ENCODE results near the gene CHMP4B. TPM values are rescaled to one million over a fixed set of nuclear protein-coding genes. Genes with fewer than 3 reads are reported as not detected.

Gene CHMP4B
- total and polyA plus RNA-seq, 2 donors (not counting 1 experiment from before 2014, with no cell fraction given): 62.3 to 83.9 TPM

GRCh38 chr20:33788351-33789049, 22.6 kb upstream of the CHMP4B start:
- 97% methylated on average over 11 of the region's 12 CpGs for WGBS (ENCODE audit: insufficient coverage)

More at GRCh38 chr20:33788351-33789049, 22.6 kb upstream of the CHMP4B start:
- no peak for TF ChIP-seq CTCF (IDR thresholded peaks at IDR 0.05)
- TF ChIP-seq EZH2 (IDR thresholded peaks at IDR 0.05; ENCODE audit: borderline replicate concordance, insufficient read depth, low read depth, low read length, poor library complexity, severe bottlenecking): no peak
- no peak overlapping the region for H2AFZ ChIP-seq (ENCODE audit: insufficient read depth, low read depth, low read length, poor library complexity, severe bottlenecking)
- H3K4me1 ChIP-seq (ENCODE audit: control insufficient read depth in 2 of 2, insufficient read depth in 2 of 2, low read length in 2 of 2): peaks cover 34 to 44% of the 10 kb centered on the region in 2 donors
- DNase-seq (no peak), ATAC-seq (ENCODE audit: low read depth) (no peak)
- CTCF ChIA-PET: interaction anchor here (0.8 to 2.3 kb wide), 2 partner anchors 9 to 341 kb away, joined by 3 to 8 read pairs; no protein-coding TSS in a partner anchor
- peaks cover 0 to 3% of the 10 kb centered on the region in 2 experiments for H3K36me3 ChIP-seq (replicated peaks in 1 of 2; ENCODE audit: control extremely low read depth in 1 of 2, control insufficient read depth in 1 of 2, extremely low read depth in 1 of 2, insufficient read depth in 2 of 2, low read length in 1 of 2)
- no peak overlapping the region for H3K4me3 ChIP-seq (ENCODE audit: control extremely low read depth in 1 of 5, extremely low read depth in 1 of 5, insufficient read depth in 1 of 5, low read depth in 2 of 5, low read length in 4 of 5)
- H3K27me3 Mint-ChIP-seq: no peaks in the 10 kb centered on the region
- H3K27me3 ChIP-seq (replicated peaks in 1 of 4; ENCODE audit: control extremely low read depth in 1 of 4, control insufficient read depth in 3 of 4, insufficient read depth in 4 of 4, low read length in 3 of 4): no peaks in the 10 kb centered on the region
- H3K9me3 ChIP-seq (ENCODE audit: control extremely low read depth in 1 of 3, control insufficient read depth in 2 of 3, insufficient read depth in 1 of 3, low read length in 2 of 3): no peaks in the 10 kb centered on the region
- H3K27ac Mint-ChIP-seq: peak overlapping the region; percentile 65
- no peaks in the 10 kb centered on the region for H3K9me3 Mint-ChIP-seq (ENCODE audit: insufficient read depth)
- no peaks in the 10 kb centered on the region for H3K79me2 ChIP-seq (ENCODE audit: control insufficient read depth, insufficient read depth, low read length)
- H3K9ac ChIP-seq (ENCODE audit: low read length): no peak overlapping the region
- H4K20me1 ChIP-seq (ENCODE audit: control insufficient read depth, insufficient read depth, low read length, poor library complexity, severe bottlenecking): no peaks in the 10 kb centered on the region
- peaks cover 45% of the 10 kb centered on the region for H3K4me1 Mint-ChIP-seq
- no peak overlapping the region for H3K4me2 ChIP-seq (replicated peaks; ENCODE audit: low read depth, low read length, poor library complexity, severe bottlenecking)
- POLR2A ChIA-PET: no interaction called here
- H3K4me3 Mint-ChIP-seq: no peak overlapping the region
- H3K27ac ChIP-seq (ENCODE audit: low read length in 2 of 2): no peak overlapping the region
- intact Hi-C loops (cut with micrococcal nuclease): no loop called here

All from B cell (primary cell).